Dermis blood vessel endothelial cell (primary cell): ENCODE measurements around the gene NRXN2. TPM values are rescaled to one million over a fixed set of nuclear protein-coding genes. Genes with fewer than 3 reads are reported as not detected.
"Not testable (repeated sequence)": the region's sequence is repeated elsewhere in the genome, so short reads cannot be mapped to it uniquely, and the experiment has no call there.

Experiments used
- DNase-seq: peaks from one replicate; pipeline ENCODE4 v3.0.0; 2010
- total RNA-seq: library from RNA; depleted of rRNA; stranded (reverse); fragments of >200 nt; gene quantifications from 2 replicates; pipeline ENCODE4 v1.2.3, GENCODE V29; 2014

NRXN2 gene
- total RNA-seq, 1 donor from 2014 or later, result not detected

DNA sequence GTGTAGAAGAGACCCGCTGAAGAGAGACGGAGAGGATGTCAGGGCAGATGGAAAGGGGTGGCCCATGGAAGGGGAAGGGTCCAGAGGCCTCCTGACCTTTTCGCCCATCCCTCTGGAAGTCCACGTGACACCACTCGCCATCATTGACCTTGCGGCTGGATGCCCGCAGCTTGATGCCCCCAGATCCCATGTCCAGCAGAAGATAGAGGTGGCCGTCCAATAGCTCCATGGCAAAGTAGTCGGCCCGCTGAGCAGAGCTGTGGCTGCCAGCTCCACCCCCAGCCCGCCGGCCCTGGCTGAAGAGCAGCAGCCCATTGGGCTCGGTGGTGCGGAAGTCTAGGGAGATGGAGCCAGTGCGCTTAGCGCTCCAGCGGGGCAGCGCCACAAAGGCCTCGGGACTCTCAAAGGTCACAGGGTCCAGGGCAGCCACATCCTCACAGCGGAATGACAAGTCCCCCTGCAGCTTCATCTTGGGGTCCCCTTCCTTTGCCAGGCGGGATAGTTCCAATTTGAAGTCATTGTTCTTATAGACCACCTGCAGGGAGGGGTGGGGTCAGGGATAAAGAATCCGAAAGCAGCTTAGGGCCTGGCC, 55.7 kb downstream of the NRXN2 start:
- no peak for DNase-seq

DNA sequence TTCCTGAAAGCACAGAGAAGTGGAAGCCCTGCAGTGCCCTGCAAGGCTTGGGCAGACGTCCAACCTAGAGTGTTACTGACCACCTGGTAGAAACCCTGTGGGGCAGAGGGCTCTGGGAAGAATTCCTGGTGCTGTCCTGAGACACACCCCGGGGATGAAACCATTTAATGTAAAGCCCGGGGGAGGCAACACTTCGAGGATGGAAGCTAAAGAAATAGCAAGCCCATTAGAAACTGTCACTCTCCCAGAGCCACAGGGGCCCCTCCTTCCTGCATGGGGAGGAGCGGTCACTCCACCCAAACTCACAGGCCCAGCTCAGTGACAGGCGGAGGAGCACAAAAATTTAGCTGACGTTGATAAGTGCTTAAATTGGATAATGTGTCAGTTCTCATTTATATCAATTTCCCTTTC, 57.6 kb downstream of the NRXN2 start:
- DNase-seq, result no peak

DNA sequence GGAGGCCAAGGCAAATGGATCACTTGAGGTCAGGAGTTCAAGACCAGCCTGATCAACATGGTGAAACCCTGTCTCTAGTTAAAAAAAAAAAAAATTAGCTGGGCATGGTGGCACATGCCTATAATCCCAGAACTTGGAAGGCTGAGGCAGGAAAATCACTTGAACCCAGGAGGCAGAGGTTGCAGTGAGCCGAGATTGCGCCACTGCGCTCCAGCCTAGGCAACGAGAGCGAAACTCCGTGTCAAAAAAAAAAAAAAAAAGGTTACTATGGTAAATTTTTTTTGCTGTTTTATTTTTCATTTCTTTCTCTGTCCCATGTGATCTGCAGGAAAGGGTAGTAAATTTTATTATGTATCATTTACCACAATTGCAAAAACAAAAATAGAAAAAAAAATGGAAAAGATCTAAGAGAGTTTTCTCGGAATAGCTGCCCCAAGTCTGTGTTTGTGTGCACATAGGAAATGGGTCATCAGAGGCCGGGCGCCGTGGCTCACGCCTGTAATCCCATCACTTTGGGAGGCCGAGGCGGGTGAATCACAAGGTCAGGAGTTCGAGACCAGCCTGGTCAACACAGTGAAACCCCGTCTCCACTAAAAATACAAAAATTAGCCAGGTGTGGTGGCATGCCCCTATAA, 58.6 kb downstream of the NRXN2 start:
- DNase-seq, result not testable (repeated sequence)

DNA sequence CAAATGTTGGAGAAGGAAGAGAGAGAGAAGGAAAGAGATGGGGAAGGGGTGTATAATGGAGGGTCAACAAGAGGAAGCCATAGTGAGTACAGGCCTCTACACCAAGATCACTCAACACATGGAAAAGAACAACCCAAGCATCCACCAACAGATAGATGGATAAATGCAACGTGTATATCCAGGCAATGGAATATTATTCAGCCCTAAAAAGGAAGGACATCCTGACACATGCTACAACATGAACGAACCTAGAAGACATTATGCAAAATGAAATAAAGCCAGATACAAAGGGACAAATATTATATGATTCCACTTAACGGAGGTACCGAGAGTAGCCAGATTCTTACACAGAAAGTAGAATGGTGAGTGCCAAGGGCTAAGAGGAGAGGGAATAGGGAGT, 59.3 kb downstream of the NRXN2 start:
- no peak for DNase-seq

DNA sequence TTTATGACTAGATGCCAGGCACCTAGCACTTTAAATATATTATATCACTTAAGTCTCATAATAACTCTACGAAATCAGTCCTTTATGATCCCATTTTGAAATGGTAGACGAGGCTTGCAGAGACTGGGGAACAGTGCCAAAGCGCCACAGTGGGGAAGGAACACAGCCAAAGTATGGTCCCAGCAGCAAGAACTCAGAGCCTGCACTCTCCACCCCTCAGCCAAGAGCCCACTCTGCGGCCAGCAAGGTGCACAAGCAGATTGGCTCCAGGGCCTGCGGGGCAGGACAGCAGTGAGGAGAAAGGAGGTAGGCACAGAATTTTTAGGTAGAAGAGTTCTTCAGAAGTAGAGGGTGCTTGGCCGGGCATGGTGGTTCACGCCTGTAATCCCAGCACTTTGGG, 61.4 kb downstream of the NRXN2 start:
- no peak for DNase-seq

DNA sequence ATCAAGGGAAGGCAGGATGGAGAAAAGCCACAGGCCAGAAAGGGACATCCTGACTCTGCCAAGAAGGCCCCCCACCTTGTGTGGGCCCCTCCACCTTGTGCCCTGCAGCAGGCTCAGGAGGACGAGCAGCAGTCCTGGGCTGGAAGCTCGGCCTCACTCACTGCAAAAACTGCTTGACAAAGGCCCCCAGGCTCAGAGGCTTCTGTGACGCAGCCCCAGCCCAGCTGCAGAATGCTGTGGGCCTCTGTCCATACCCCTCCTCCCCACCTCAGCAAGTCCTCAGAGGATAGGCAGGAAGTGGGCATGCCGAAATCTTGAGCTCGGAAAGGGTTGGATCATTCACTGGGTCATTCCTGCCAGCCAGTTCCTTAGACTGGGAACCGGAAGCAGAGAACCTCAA, 61.9 kb downstream of the NRXN2 start:
- no peak for DNase-seq

GRCh38 chr11:64660706-64661105, 62.3 kb downstream of the NRXN2 start:
- DNase-seq, result no peak

DNA sequence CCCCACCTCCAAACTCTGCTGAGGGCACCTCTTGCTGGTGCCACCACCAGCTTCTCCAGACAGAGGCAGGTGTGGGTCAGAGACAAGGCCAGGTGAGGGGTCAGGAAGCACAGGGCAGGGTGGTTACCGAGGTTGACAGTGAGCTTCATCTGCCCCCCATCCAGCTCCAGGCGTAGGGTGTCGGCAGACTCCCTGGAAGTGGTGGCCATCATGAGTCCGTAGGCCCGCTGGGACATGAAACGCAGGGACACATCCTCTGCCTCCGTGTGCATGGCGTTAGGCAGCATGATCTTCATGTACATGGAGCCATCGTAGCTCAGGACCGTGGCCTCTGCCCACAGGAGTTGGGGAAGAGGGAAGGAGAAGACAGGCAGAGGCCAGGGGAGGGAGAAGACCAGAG, 62.8 kb downstream of the NRXN2 start:
- no peak for DNase-seq

- no peak for DNase-seq
These were observed 63.4 kb downstream of the NRXN2 start for GRCh38 chr11:64659417-64660144.

GRCh38 chr11:64658265-64658664, 64.7 kb downstream of the NRXN2 start:
- no peak for DNase-seq

DNA sequence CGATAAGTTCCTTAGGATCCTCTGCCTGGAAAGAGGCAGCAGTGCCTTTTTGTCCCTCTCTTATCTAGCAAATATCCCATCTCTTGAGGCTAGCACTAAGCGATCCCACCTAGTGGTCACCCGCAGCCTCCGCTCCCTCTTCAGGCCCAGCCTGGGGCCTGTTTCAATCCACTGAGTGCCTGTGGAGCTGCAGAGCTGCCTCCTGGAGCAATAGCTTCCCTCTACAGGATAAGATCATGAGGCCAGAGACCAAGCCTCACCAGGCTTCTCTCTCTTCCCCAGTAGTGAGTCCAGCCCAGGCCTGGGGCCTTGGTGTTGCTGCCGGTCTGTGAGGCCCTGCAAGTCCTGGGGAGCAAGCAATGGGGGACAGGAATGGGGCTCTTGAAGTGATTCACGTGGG, 66.1 kb downstream of the NRXN2 start:
- DNase-seq, result no peak

DNA sequence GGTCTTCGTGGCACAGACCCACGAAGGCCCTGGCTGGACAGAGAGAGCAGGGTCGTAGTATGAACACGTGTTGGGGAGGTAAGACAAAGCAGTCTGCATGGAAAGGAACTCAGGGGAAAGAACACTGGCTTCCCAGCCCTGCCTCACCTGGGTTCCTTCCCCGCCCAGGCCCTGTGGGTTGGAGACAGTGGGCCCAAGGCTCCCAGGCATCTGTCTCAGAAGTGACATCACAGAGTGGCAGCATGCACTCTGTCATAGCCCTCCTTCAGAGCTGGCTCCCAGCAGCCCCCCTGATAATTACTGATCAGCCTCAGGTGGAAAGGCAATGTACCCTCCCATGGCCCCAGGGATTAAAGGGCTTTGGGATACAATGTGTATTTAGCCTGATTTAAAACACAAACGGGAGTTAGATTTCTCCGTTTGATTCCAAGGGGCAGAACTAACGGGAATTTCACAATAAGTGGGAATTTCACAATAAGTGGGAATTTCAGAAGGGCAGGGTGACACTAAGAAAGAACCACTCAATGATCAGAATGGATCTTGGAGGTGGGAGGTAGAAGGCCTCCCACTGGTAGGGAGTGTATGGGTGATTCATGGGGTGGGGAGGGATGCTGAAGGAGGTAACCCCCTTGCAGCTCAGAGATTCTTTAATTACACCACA, 66.9 kb downstream of the NRXN2 start:
- no peak for DNase-seq

DNA sequence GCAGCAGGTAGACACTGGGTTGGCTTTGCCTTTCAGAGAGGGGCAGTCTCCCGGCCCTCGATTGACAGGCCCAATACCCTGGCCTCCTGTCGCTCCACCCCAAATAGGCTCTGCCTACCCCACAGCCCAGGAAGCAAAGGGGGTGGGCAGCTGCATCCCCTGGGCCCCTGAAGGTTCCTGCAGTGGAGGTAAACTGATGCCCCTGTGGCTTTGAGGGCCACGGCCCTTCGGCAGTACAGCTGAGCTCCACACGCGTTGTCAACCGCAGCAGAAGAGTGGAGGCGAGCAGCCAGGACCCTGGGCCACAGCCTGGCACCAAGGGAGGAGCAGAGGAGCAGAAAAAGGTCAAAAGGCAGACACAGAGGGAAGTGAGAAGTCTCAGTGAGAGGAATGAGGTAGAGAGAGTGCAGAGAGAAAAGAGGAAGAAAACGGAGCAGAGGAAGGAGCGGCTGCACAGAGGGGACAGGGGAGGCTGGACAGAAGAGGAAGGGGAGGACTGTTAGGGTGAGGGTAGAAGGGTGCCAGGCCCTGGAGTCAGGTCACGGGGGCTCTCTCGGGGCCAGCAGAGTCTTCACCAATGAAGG, 67.9 kb downstream of the NRXN2 start:
- DNase-seq, result no peak

- no peak for DNase-seq
These were observed 68.6 kb downstream of the NRXN2 start for GRCh38 chr11:64654439-64654838.

DNA sequence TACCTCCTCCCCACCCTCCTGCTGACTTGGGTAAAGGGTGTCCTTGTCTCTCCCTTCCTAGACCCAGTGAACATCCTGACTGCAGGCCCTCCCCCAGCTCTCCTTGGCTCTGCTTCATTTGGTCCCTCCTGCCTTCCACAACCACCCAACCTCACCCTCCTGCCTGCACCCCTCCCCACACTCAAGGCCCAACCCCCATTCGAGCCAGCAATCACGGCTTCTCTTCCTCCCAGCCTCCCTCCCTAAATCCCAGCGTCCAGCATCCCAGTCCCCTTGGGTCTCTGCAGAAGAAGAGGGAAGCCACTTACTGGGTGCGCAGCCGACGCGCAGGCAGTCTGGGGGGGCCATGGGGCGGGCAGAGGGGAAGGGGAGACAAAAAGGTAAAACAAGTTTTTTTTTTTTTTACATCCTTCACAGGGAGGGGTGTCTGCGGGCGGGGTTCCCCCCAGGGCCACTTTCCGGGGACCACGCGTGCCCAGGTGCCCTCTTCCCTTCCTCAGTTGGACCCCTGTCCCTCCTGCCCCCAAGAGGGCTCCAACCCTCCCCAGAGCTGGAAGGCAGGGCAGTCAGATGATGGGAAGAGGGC, 69.5 kb downstream of the NRXN2 start:
- DNase-seq, result no peak

DNA sequence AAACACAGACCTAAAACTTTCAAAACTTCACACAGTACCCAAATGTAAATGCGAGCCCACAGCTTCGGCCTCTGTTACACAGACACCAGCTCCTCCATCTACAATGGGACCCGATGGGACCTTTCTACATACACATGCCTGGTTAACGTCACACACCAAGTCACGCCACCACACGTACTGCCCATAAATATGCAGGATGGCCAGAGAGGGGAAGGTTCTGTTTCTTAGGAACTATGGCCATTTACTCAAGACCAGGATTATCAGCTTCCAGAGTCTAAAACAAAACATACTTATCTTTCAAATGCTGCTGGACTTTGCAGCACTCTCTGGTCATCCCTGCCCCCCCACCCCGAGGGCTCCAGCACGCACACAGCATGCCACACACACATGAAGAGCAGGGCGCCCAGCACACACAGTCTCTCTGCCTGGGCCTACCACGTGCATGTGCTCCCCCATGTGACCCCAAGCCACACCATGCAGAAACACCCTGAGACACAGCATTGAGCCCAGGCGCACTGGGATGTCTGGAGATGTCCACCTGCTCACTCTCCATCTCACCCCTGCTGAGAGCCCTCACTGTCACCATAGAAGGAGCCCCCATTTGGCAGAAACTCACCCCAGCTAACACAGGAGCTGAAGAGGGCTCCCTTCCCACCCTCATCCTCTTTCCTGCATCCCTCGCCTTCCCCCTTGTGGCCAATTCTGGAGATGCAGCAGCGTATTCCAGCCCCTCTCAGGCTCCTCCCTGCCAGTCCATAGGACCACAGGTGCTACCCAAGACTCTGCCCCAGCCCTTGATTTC, 70.2 kb downstream of the NRXN2 start:
- DNase-seq, result peak; percentile 84

- DNase-seq, result peak; percentile 56
These were observed 72.0 kb downstream of the NRXN2 start for GRCh38 chr11:64650923-64651523.

DNA sequence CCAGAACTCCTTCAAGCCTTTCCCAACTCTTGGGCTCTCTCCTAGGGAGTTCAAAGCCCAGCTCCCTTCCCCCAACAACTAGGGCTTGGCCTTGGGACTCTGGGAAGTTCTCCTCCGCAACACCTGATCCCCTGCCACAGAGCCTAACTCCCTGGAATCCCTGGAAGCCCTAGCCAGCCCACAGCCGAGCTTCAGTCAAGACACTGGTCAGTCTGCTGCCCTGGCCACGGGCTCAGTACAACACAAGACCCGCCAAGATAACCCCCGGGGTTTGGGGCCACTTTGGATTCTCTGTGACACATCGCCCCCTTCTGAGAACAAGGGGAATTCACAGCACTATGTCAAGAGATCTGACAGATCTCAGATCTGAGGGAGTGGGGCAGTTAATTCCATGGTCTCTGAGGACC, 73.7 kb downstream of the NRXN2 start:
- peak; percentile 46 for DNase-seq

- DNase-seq, result no peak
These were observed 74.4 kb downstream of the NRXN2 start for GRCh38 chr11:64648551-64648950.

- no peak for DNase-seq
These were observed 75.8 kb downstream of the NRXN2 start for GRCh38 chr11:64647019-64647779.
